Upper lobe of right lung (tissue), 1 donor: Measurements from ENCODE around the gene MYLK. TPM values are rescaled to one million over a fixed set of nuclear protein-coding genes. Genes with fewer than 3 reads are reported as not detected.
"Not testable (repeated sequence)": the region's sequence is repeated elsewhere in the genome, so short reads cannot be mapped to it uniquely, and the experiment has no call there.

ENCODE experiments used
- ATAC-seq: fragments of 200-7000 bp; cut with Tn5 transposase; one replicate; pipeline ENCODE4 v1.9.1; 2020; ENCODE audit warnings: mild to moderate bottlenecking, moderate library complexity
- DNase-seq: peaks from one replicate; pipeline ENCODE4 v3.0.0-alpha.2; 2020
- H3K27ac ChIP-seq: fragments of 200-600 bp; one replicate; pipeline ENCODE4 v1.8.0; 2022
- H3K27me3 ChIP-seq: fragments of 200-600 bp; one replicate; pipeline ENCODE4 v1.8.0; 2022; ENCODE audit warnings: mild to moderate bottlenecking
- H3K36me3 ChIP-seq: fragments of 200-600 bp; one replicate; pipeline ENCODE4 v1.8.0; 2022
- H3K4me1 ChIP-seq: fragments of 200-600 bp; one replicate; pipeline ENCODE4 v1.8.0; 2022
- H3K4me3 ChIP-seq: fragments of 200-600 bp; one replicate; pipeline ENCODE4 v1.8.0; 2022; ENCODE audit warnings: mild to moderate bottlenecking
- H3K9me3 ChIP-seq: fragments of 200-600 bp; one replicate; pipeline ENCODE4 v1.8.0; 2022
- intact Hi-C: fragments of 100-400 bp; cut with DNase I; formaldehyde crosslinking; loops from one replicate; pipeline ENCODE4 v1.11.0; 2022
- total RNA-seq: library from RNA; stranded (reverse); fragmentation: NEBNext Ultra II Directional; extraction: Animal tissue kit (Norgen Biotek cat#: 25700); gene quantifications from one replicate; pipeline ENCODE4 v1.2.1, GENCODE V29; 2021
- TF ChIP-seq, protein P1 (sequence below): fragments of 200-600 bp; IDR thresholded peaks from one replicate; pipeline ENCODE4 v1.8.0; 2022; ENCODE audit warnings: antibody characterized with exemption
- donor health status: DM: no; HTN: yes; CAD: no; lungs with severe emphysema.

The MYLK gene
- total RNA-seq, 1 donor from 2014 or later = 248 TPM

DNA sequence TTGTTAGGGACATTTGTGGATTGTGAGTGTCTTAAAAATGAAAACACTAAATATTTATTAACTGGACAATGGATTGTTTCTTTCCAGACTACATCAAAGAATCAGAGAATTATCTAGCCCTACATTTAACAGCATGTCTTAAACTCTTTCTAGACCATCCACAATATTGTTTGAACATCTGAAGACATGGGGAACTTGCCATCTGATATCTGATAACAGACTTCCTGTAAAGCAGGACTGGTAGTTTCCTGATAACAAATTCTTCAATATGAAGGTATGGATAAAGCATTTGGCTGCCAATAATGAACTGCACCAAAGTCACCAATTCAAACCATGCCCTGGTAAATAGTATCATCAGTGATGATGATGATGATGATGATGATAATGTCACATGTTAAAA lies 273.1 kb downstream of the MYLK start:
- no peak overlapping the region for H3K27ac ChIP-seq
- H3K27me3 ChIP-seq = no peaks in the 10 kb centered on the region
- TF ChIP-seq, protein P1, sequence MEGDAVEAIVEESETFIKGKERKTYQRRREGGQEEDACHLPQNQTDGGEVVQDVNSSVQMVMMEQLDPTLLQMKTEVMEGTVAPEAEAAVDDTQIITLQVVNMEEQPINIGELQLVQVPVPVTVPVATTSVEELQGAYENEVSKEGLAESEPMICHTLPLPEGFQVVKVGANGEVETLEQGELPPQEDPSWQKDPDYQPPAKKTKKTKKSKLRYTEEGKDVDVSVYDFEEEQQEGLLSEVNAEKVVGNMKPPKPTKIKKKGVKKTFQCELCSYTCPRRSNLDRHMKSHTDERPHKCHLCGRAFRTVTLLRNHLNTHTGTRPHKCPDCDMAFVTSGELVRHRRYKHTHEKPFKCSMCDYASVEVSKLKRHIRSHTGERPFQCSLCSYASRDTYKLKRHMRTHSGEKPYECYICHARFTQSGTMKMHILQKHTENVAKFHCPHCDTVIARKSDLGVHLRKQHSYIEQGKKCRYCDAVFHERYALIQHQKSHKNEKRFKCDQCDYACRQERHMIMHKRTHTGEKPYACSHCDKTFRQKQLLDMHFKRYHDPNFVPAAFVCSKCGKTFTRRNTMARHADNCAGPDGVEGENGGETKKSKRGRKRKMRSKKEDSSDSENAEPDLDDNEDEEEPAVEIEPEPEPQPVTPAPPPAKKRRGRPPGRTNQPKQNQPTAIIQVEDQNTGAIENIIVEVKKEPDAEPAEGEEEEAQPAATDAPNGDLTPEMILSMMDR = no peak
- intact Hi-C loops = no loop called here
- ATAC-seq = no peak
- H3K9me3 ChIP-seq = no peaks in the 10 kb centered on the region
- H3K36me3 ChIP-seq = peaks cover 40% of the 10 kb centered on the region
- H3K4me1 ChIP-seq = no peaks in the 10 kb centered on the region
- no peak for DNase-seq
- H3K4me3 ChIP-seq = no peak overlapping the region

DNA sequence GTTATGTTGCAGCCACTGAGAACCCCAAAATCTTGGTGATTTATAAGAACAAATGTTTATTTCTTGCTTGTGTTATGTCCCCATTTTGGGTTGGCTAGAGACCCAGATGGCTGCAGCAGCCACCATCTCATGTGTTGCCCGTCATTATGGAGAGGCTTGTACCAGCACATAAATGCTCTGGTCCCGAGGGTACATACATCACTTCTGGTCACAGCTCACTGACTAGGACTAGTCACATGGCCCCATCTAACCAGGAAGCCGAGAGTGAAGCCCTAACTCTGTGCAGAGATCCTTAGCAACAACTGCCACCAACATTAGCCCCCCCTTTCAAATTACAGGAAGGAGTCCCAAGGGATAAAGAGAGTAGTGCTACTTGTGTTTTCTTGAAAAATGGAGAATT lies 273.8 kb downstream of the MYLK start:
- no peak for DNase-seq
- TF ChIP-seq, protein P1 = no peak
- Histone ChIP-seq H3K4me3 (no peak overlapping the region), H3K36me3 (peaks cover 37% of the 10 kb centered on the region), H3K27me3 (no peaks in the 10 kb centered on the region), H3K4me1 (no peaks in the 10 kb centered on the region), H3K27ac (no peak overlapping the region), H3K9me3 (no peaks in the 10 kb centered on the region)
- intact Hi-C loops = no loop called here
- ATAC-seq = no peak

DNA sequence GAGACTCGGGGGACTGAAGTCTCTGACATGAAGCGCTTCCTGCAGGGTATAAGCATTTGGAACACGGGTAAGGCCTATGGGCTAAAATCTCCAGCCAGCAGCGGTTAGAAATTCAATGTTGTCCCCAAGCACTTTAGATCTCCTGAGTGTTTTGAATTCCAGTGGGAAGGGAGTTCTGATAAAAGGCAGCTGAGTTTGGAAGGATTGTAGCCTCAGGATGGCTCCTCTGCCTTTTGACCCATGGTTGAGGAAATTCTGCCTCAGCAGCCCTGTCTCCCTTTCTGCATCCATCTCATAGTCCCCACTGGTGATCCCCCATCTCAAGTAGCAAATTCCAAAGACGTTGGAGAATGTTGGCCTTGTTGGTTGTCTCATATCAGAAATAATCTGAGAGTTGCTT lies 275.1 kb downstream of the MYLK start:
- Histone ChIP-seq H3K36me3 (peaks cover 29% of the 10 kb centered on the region), H3K4me3 (no peak overlapping the region), H3K27ac (no peak overlapping the region), H3K27me3 (no peaks in the 10 kb centered on the region), H3K4me1 (no peaks in the 10 kb centered on the region), H3K9me3 (no peaks in the 10 kb centered on the region)
- no peak for ATAC-seq
- DNase-seq = no peak
- intact Hi-C loops = no loop called here
- TF ChIP-seq, protein P1 = no peak

DNA sequence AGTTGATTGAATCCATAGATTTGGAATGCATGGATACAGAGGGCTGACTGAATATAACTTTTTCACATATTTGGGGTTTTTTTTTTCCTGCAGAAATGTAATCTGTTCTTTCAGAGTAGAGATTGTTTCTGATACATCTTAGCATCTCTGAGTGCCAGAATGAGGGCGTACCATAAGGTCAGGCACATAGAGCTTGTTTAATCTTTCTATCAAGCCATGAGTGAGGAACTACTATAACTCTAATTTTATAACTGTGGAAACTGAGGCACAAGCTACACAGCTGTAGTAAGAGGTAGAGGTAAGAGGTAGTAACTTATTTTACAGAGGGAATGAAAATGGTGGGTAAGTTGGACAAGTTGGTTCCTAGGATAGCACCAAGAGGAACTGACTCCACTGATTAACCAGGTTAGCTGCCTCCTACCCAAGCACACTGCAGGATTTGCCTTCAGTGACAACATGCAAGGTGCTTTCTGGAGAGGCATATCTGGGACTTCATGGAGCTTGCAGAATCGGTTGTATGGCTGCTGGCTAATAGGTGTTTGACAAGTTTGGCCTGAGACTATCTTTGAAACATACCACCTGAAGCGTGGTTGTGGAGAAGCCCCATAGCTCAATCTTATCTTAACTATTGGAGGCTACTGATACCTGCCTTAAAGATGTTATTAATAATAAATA lies 275.7 kb downstream of the MYLK start:
- H3K27ac ChIP-seq = no peak overlapping the region
- H3K9me3 ChIP-seq = no peaks in the 10 kb centered on the region
- TF ChIP-seq, protein P1 = no peak
- ATAC-seq (no peak), DNase-seq (no peak)
- H3K36me3 ChIP-seq = peaks cover 22% of the 10 kb centered on the region
- no peak overlapping the region for H3K4me3 ChIP-seq
- no peaks in the 10 kb centered on the region for H3K27me3 ChIP-seq
- no peaks in the 10 kb centered on the region for H3K4me1 ChIP-seq
- intact Hi-C loops = no loop called here

GRCh38 chr3:123606527-123606926 lies 277.6 kb downstream of the MYLK start:
- intact Hi-C loops = no loop called here
- DNase-seq (no peak), ATAC-seq (no peak)
- TF ChIP-seq, protein P1 = no peak
- peaks cover 6% of the 10 kb centered on the region for H3K36me3 ChIP-seq
- no peak overlapping the region for H3K27ac ChIP-seq
- no peak overlapping the region for H3K4me3 ChIP-seq
- no peaks in the 10 kb centered on the region for H3K9me3 ChIP-seq
- no peaks in the 10 kb centered on the region for H3K4me1 ChIP-seq
- H3K27me3 ChIP-seq = no peaks in the 10 kb centered on the region

- intact Hi-C loops = no loop called here
Observed at GRCh38 chr3:123605789-123606234, 278.3 kb downstream of the MYLK start.

GRCh38 chr3:123603153-123603552 lies 281.0 kb downstream of the MYLK start:
- ATAC-seq = not testable (repeated sequence)

More at GRCh38 chr3:123605789-123606234, 278.3 kb downstream of the MYLK start:
- Histone ChIP-seq H3K27ac (no peak overlapping the region), H3K4me1 (no peaks in the 10 kb centered on the region), H3K36me3 (no peaks in the 10 kb centered on the region), H3K4me3 (no peak overlapping the region), H3K27me3 (no peaks in the 10 kb centered on the region), H3K9me3 (no peaks in the 10 kb centered on the region)
- TF ChIP-seq, protein P1 = no peak
- ATAC-seq (peak; percentile 59), DNase-seq (no peak)

More at GRCh38 chr3:123603153-123603552, 281.0 kb downstream of the MYLK start:
- H3K9me3 ChIP-seq, DNase-seq, H3K27me3 ChIP-seq, intact Hi-C loops, H3K4me1 ChIP-seq, H3K36me3 ChIP-seq, H3K27ac ChIP-seq, H3K4me3 ChIP-seq: not testable (repeated sequence)
